Gastroesophageal sphincter (tissue), 3 donors: ENCODE results near the gene LRRTM4.

Source experiments
- CTCF ChIP-seq, 4 experiments: fragments of 200-600 bp in 2 of 4; fragments of 450-650 bp in 2 of 4; sonication (generic) in 1 of 4; IDR thresholded peaks; one replicate each; pipeline ENCODE4 v1.5.1; 2017 to 2019; ENCODE audit warnings: antibody characterized with exemption in 4 of 4, mild to moderate bottlenecking in 2 of 4, moderate library complexity in 2 of 4
- POLR2A ChIP-seq, 2 donors: fragments of 450-650 bp; IDR thresholded peaks; one replicate each; pipeline ENCODE4 v1.6.1; 2017; ENCODE audit warnings: antibody characterized with exemption in 2 of 2, mild to moderate bottlenecking in 2 of 2, moderate library complexity in 1 of 2
- POLR2AphosphoS5 ChIP-seq: sonication (generic); formaldehyde crosslinking; IDR thresholded peaks from one replicate; pipeline ENCODE4 v1.6.1; 2017; ENCODE audit warnings: antibody characterized with exemption

GRCh38 chr2:76938153-76938552, 584.0 kb downstream of the LRRTM4 start:
- TF ChIP-seq CTCF (IDR thresholded peaks at IDR 0.05) (no peak), POLR2AphosphoS5 (no peak), POLR2A (IDR thresholded peaks at IDR 0.05) (no peak)
